GM21825 (cell line): ENCODE results near the gene MAN2B2.

Source experiments
- ATAC-seq: cut with Tn5 transposase; IDR thresholded peaks from one replicate; pipeline ENCODE4 v1.9.1; 2021; ENCODE audit warnings: mild to moderate bottlenecking, moderate library complexity; ENCODE audit not compliant: unreplicated experiment

MAN2B2 gene

GRCh38 chr4:6574747-6575502, at the start of gene MAN2B2:
Gene MAN2B2, plus strand, starts transcription at chr4:6575189. Its CDS starts 22 bp downstream, at chr4:6575211.
- peak; percentile 94 for ATAC-seq

GRCh38 chr4:6525474-6525873, 49.5 kb upstream of the MAN2B2 start:
- ATAC-seq, result no peak

DNA sequence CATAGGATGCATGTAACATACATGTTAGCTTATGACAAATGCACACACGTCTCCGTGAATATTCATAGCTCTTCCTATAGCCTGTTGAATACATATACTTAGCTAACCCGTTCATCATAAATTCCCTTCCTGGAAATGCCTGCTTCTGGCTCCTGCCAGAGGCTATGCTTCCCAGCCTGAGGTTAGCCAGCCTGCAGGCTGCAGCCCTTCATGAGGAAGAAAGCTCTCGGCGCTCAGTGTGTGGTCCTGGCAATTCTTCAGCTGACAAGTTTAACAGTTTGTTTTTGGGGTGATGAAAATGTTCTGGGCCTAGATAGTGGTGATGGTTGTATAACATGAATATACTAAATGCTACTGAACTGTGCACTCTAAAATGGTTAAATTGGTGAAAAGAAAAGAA, 48.8 kb upstream of the MAN2B2 start:
- no peak for ATAC-seq

- ATAC-seq, result no peak
Observed at GRCh38 chr4:6526671-6527091, 48.3 kb upstream of the MAN2B2 start.

DNA sequence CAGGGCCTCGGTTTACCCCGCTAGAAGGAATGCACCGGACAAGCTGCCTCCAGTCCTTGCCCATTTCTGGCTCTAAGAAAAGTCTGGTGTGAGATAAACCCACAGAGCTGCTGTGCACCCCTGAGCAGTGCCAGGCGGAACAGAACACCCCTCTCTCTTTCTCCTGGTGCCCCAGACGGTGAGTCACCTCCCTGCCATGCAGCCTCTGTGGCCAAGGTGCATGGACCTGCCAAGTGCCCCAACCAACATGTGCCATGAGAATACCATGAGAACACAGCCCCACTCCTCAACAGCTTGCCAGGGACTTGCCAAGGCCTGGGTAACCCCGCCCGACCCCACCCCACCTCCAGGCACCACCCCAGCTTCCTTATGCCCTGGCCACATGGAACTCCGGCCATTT, 47.7 kb upstream of the MAN2B2 start:
- ATAC-seq, result no peak

- ATAC-seq, result no peak
Observed at GRCh38 chr4:6527683-6528595, 47.0 kb upstream of the MAN2B2 start.

- no peak for ATAC-seq
Observed at GRCh38 chr4:6529021-6529420, 46.0 kb upstream of the MAN2B2 start.

DNA sequence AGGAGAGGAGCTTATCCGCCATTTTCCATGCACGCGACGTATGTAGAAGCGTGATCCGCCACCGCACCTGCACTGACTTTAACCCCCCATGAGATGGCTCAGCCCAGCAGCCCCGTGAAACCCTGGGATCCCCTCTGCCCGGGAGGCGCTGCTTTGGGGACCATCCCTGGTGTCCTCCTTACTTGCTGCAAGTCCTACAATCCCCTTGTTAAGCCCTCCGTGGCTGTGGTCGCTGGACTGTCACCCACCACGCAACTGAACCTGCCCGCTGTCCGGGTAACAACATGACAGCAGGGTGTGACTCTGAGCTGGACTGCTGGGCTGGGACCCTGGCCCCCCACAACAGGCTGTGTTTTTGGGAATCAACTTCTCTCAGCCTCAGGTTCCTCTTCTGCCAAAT, 44.7 kb upstream of the MAN2B2 start:
- no peak for ATAC-seq

- ATAC-seq, result no peak
Observed at GRCh38 chr4:6530964-6531363, 44.0 kb upstream of the MAN2B2 start.

GRCh38 chr4:6532102-6532501, 42.9 kb upstream of the MAN2B2 start:
- no peak for ATAC-seq

DNA sequence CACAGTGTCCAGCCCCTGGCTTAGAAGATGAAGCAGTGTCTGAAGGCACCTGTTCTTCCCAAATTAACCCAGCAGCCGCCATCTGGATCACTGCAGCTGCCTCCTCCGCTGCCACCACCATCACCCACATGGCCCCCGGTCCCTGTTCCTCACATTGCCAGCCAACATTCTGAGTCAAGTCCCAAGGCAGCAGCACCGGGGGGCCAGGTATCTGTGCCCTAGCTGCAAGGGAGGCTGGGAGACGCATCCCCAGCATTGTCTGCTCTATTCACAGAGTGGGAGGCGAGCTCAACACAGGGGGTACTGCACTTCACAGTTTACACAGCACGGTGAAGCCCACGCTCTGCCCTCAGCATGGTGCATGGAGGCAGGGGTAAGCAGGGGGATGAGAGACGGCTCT, 42.3 kb upstream of the MAN2B2 start:
- ATAC-seq, result no peak

GRCh38 chr4:6534050-6534449, 40.9 kb upstream of the MAN2B2 start:
- no peak for ATAC-seq

DNA sequence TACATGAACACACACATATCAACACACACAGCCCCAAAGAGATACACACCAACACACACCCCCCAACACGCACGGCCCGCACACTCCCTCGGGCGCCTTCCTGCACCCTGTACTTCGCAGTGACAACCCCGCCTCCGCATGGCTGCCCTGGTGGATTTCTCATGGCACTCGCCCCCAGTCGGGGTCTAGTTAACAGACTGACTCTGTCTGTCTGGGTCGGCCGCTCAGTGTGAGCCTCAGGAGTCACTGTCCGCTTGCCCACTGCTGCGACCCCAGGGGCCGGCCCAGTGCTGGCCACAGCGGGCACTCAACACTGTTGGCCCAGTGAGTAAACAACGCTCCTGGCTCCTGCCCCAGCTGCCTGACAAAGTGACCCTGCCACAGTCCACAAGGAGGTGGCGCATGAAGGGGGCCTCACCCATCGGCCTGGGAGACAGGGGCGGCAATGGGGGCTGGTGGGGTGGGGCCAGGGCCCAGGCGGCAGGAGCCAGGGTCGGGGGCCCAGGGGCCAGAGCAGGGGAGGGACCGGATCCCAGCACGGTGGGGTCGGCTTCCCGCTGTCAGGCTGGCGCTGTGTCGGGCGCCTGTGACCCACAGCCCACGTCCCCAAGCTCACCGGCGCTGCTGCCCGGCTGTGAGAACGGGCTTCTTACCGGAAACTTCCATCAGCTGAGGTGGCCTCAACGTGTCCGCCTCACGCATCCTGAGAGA, 40.2 kb upstream of the MAN2B2 start:
- ATAC-seq, result no peak

GRCh38 chr4:6535329-6535692, 39.7 kb upstream of the MAN2B2 start:
- no peak for ATAC-seq

DNA sequence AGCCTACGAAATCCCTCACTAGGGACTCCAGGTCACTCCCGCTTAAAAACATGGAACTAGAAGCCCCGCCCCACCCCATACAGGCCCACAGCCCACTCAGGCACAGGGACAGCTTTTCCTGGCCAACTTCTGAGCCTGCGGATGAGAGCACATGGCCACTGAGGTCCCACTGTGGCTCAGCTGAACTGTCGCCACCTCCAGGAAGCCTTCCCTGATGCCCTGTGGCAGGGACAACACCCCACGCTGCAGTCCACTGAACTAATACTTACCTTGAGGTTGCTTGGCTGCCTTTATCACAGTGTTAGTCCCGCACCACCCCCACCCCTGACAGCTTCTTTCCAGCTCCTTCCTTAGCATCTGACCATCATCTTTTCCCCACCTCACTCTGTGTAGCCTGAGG, 39.3 kb upstream of the MAN2B2 start:
- no peak for ATAC-seq

DNA sequence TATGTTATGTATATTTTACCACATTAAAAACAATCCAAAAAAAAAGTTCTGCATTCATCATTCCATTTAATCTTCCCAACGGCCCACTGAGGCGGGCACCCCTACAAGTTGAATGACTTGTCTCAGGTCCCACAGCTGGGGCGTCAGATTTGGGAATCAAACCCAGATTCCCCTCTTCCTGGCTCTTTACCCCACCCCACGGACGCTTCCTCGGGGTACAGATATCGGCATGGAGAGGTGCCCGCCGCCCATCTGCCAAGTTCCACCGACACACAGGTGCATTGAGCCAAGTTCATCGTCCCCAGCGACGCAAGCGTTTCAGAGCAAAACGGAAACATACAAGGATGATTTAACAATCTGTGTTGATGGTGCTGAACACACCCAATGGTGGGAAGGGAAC, 36.9 kb upstream of the MAN2B2 start:
- ATAC-seq, result no peak

DNA sequence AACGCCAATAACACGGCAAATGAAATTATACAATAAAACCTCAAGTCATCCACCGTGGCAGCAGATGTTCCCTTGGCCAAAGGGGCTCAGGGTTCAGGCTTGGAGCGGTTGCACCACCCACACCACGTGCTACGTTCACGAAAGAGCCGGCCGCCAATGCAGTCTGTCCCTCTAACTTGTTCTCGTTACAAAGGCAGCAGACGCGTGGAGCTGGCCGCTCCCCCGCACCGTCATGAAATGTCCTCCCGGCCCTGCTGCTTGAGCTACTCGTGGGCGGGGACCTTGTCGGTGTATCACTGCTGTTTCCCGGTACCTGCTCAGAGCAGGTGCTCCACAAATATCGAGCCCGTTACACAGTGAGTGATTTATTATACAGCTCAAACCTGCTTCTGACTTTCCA, 36.4 kb upstream of the MAN2B2 start:
- ATAC-seq, result no peak

DNA sequence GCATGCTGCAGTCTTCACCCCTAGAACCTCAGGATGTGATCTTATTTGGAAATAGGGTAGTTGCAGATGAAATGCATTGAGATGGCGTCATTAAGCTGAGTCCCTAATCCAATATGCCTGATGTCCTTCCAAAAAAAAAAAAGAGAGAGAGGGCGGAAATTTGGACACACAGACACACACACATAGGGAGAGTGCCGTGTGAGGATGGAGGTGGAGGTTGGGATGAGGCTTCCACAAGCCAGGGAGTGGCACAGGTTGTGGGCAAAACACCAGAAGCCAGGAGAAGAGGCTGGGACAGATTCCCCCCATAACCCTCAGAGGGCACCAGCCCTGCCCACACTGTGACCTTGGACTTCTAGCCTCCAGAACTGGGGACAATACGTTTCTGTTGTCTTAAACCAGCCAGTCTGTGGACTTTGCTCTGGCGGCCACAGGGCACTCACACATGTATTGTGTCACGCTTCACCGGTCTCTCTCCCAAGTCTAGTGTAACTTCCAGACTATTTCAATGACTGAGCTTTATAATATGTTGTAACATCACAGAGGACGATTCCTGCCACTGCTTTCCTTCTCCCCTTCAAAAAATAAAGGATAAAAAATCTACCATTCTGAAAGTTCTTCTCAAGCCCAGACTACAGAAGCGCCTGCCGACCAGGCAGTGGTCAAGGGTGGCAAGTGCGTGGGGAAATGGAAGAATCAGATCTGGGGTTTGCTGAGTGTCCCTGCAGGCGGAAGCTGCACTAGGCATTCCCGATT, 35.8 kb upstream of the MAN2B2 start:
- no peak for ATAC-seq

GRCh38 chr4:6540879-6541278, 34.1 kb upstream of the MAN2B2 start:
- ATAC-seq, result no peak

DNA sequence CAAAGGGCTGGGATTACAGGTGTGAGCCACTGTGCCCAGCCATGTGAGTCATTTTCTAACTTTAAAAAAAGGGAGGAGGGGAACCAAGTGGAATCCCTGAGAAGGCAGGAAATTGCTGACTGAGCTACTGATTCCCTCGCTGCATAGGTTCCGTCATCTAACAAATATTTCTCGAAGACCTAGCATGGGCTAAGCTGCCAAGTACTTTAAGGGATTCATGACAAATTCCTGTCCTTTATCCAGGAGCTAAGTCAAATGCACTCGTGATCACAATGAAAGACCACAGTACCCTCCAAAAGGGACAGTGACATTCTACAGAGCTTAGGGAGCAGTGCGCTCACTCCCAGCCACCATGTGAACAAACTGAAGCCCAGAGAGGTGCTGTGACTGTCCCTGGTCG, 33.2 kb upstream of the MAN2B2 start:
- ATAC-seq, result no peak

DNA sequence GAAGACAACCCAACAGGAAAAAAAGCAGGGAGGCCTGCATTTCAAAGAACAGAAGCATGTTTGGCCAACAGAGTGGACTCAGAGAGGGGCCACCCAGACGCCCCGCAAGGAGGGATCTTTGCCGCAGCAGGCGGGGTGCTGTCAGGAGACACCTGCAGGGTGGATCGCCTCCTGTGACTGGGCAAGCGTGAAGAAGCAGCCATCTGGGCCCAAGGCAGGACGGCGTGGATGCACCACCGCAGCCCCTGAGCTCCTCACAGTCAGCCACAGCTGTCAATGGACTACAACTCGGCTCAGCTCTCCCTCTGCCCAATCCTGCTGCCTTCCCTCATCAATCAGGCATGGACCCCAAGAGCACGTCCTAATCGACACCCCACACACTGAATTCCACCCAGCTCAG, 32.0 kb upstream of the MAN2B2 start:
- ATAC-seq, result no peak
